Measurements from ENCODE around the gene KCNG4. TPM values are rescaled to one million over a fixed set of nuclear protein-coding genes. Genes with fewer than 3 reads are reported as not detected.

Gene KCNG4
- total RNA-seq, 1 donor from 2014 or later = not detected

GRCh38 chr16:84252184-84252583, 12.4 kb upstream of the KCNG4 start:
- no peak overlapping the region for H3K27ac Mint-ChIP-seq (ENCODE audit: unreplicated experiment)
- H3K4me3 Mint-ChIP-seq (ENCODE audit: unreplicated experiment) = no peak overlapping the region
- H3K4me1 Mint-ChIP-seq (ENCODE audit: unreplicated experiment) = no peaks in the 10 kb centered on the region
- no peaks in the 10 kb centered on the region for H3K9me3 Mint-ChIP-seq (ENCODE audit: unreplicated experiment)
- TF ChIP-seq CTCF (IDR thresholded peaks at IDR 0.05; ENCODE audit: unreplicated experiment) = no peak
- no peaks in the 10 kb centered on the region for H3K36me3 Mint-ChIP-seq (ENCODE audit: low read depth, unreplicated experiment)
- DNase-seq (ENCODE audit: low spot score) = no peak
- no peaks in the 10 kb centered on the region for H3K27me3 Mint-ChIP-seq (ENCODE audit: unreplicated experiment)

GRCh38 chr16:84247844-84248243, 8.0 kb upstream of the KCNG4 start:
- Mint-ChIP-seq H3K36me3 (ENCODE audit: low read depth, unreplicated experiment) (peaks cover 4% of the 10 kb centered on the region), H3K4me3 (ENCODE audit: unreplicated experiment) (no peak overlapping the region), H3K4me1 (ENCODE audit: unreplicated experiment) (no peaks in the 10 kb centered on the region), H3K27me3 (ENCODE audit: unreplicated experiment) (no peaks in the 10 kb centered on the region), H3K9me3 (ENCODE audit: unreplicated experiment) (no peaks in the 10 kb centered on the region), H3K27ac (ENCODE audit: unreplicated experiment) (no peak overlapping the region)
- TF ChIP-seq CTCF (IDR thresholded peaks at IDR 0.05; ENCODE audit: unreplicated experiment) = no peak
- no peak for DNase-seq (ENCODE audit: low spot score)

GRCh38 chr16:84247331-84247730, 7.5 kb upstream of the KCNG4 start:
- no peaks in the 10 kb centered on the region for H3K4me1 Mint-ChIP-seq (ENCODE audit: unreplicated experiment)
- H3K4me3 Mint-ChIP-seq (ENCODE audit: unreplicated experiment) = no peak overlapping the region
- H3K27ac Mint-ChIP-seq (ENCODE audit: unreplicated experiment) = no peak overlapping the region
- no peaks in the 10 kb centered on the region for H3K9me3 Mint-ChIP-seq (ENCODE audit: unreplicated experiment)
- no peak for DNase-seq (ENCODE audit: low spot score)
- H3K27me3 Mint-ChIP-seq (ENCODE audit: unreplicated experiment) = no peaks in the 10 kb centered on the region
- H3K36me3 Mint-ChIP-seq (ENCODE audit: low read depth, unreplicated experiment) = peaks cover 4% of the 10 kb centered on the region
- TF ChIP-seq CTCF (IDR thresholded peaks at IDR 0.05; ENCODE audit: unreplicated experiment) = no peak

GRCh38 chr16:84246679-84247077, 6.9 kb upstream of the KCNG4 start:
- H3K27ac Mint-ChIP-seq (ENCODE audit: unreplicated experiment) = no peak overlapping the region
- no peaks in the 10 kb centered on the region for H3K4me1 Mint-ChIP-seq (ENCODE audit: unreplicated experiment)
- no peak for DNase-seq (ENCODE audit: low spot score)
- no peaks in the 10 kb centered on the region for H3K27me3 Mint-ChIP-seq (ENCODE audit: unreplicated experiment)
- TF ChIP-seq CTCF (IDR thresholded peaks at IDR 0.05; ENCODE audit: unreplicated experiment) = no peak
- H3K36me3 Mint-ChIP-seq (ENCODE audit: low read depth, unreplicated experiment) = peaks cover 4% of the 10 kb centered on the region
- H3K4me3 Mint-ChIP-seq (ENCODE audit: unreplicated experiment) = no peak overlapping the region
- H3K9me3 Mint-ChIP-seq (ENCODE audit: unreplicated experiment) = no peaks in the 10 kb centered on the region

- TF ChIP-seq CTCF (IDR thresholded peaks at IDR 0.05; ENCODE audit: unreplicated experiment) = no peak
- no peaks in the 10 kb centered on the region for H3K9me3 Mint-ChIP-seq (ENCODE audit: unreplicated experiment)
- H3K4me1 Mint-ChIP-seq (ENCODE audit: unreplicated experiment) = no peaks in the 10 kb centered on the region
- H3K27me3 Mint-ChIP-seq (ENCODE audit: unreplicated experiment) = no peaks in the 10 kb centered on the region
- no peak overlapping the region for H3K4me3 Mint-ChIP-seq (ENCODE audit: unreplicated experiment)
- H3K36me3 Mint-ChIP-seq (ENCODE audit: low read depth, unreplicated experiment) = peaks cover 4% of the 10 kb centered on the region
- no peak for DNase-seq (ENCODE audit: low spot score)
- H3K27ac Mint-ChIP-seq (ENCODE audit: unreplicated experiment) = no peak overlapping the region
Observed at GRCh38 chr16:84245956-84246678, 6.3 kb upstream of the KCNG4 start.

All from endothelial cell (in vitro differentiated cells).